IMR-90 (cell line): ENCODE data around the gene TEK. TPM values are rescaled to one million over a fixed set of nuclear protein-coding genes. Genes with fewer than 3 reads are reported as not detected.

ENCODE experiments used
- ATAC-seq: fragments of 200-7000 bp; cut with Tn5 transposase; 2 replicates; pipeline ENCODE4 v1.9.1; 2020; ENCODE audit warnings: low read depth, mild to moderate bottlenecking, moderate library complexity
- BruUV-seq: library from RNA; stranded (reverse); fragments of 400-500 nt; replicated peaks from 2 replicates; lab custom pipeline; 2021; lab: Mats Ljungman, UMichigan
- CTCF ChIA-PET: fragments of 300-600 bp; formaldehyde crosslinking; extraction: SDS; loops from one replicate; lab custom pipeline; 2021; ENCODE audit warnings: antibody characterized with exemption; lab: Yijun Ruan, JAX
- POLR2A ChIA-PET: fragments of 300-600 bp; sonication (Branson Sonifier 250); formaldehyde crosslinking; loops from one replicate; lab custom pipeline; 2022; ENCODE audit warnings: antibody characterized with exemption; ENCODE audit not compliant: unreplicated experiment; lab: Charles Lee
- DNase-seq: peaks from one replicate; pipeline ENCODE4 v3.0.0; 2013
- H2AFZ ChIP-seq: replicated peaks from 2 replicates; pipeline ENCODE3; 2013; ENCODE audit warnings: low read length, mild to moderate bottlenecking; ENCODE audit not compliant: poor library complexity
- H2AK5ac ChIP-seq: 2 replicates; pipeline ENCODE4 v1.6.1; 2013; ENCODE audit warnings: low read depth, low read length, inconsistent platforms
- H2AK9ac ChIP-seq: replicated peaks from 2 replicates; pipeline ENCODE3; 2013; ENCODE audit warnings: mild to moderate bottlenecking, low read depth, low read length, moderate library complexity; ENCODE audit not compliant: poor library complexity
- H2BK120ac ChIP-seq: 2 replicates; pipeline ENCODE4 v1.6.1; 2013; ENCODE audit warnings: low read depth, low read length, inconsistent platforms
- H2BK15ac ChIP-seq: 3 replicates; pipeline ENCODE4 v1.6.1; 2013; ENCODE audit warnings: low read depth, low read length, inconsistent platforms
- H2BK20ac ChIP-seq: 2 replicates; pipeline ENCODE4 v1.6.1; 2013; ENCODE audit warnings: low read depth, mild to moderate bottlenecking, inconsistent platforms, low read length, moderate library complexity
- H2BK5ac ChIP-seq: 2 replicates; pipeline ENCODE4 v1.6.1; 2013; ENCODE audit warnings: mild to moderate bottlenecking, low read depth, low read length, inconsistent platforms; ENCODE audit not compliant: poor library complexity, severe bottlenecking
- H3K14ac ChIP-seq: replicated peaks from 2 replicates; pipeline ENCODE4 v1.6.1; 2013; ENCODE audit warnings: low read depth, low read length, inconsistent platforms
- H3K18ac ChIP-seq: 2 replicates; pipeline ENCODE4 v1.6.1; 2013; ENCODE audit warnings: low read depth, low read length, control low read depth
- H3K23ac ChIP-seq: 2 replicates; pipeline ENCODE4 v1.6.1; 2013; ENCODE audit warnings: low read depth, low read length, inconsistent platforms
- H3K27ac ChIP-seq: 2 replicates; pipeline ENCODE4 v1.5.1; 2013; ENCODE audit warnings: mild to moderate bottlenecking, control low read depth, low read length; ENCODE audit not compliant: insufficient read depth
- H3K27me3 ChIP-seq: 2 replicates; pipeline ENCODE4 v1.6.1; 2013; ENCODE audit warnings: low read length; ENCODE audit not compliant: control insufficient read depth, insufficient read depth
- H3K36me3 ChIP-seq: 2 replicates; pipeline ENCODE4 v1.6.1; 2013; ENCODE audit warnings: low read length, mixed read lengths; ENCODE audit not compliant: control insufficient read depth, insufficient read depth
- H3K4ac ChIP-seq: 2 replicates; pipeline ENCODE4 v1.6.1; 2013; ENCODE audit warnings: low read depth, low read length, inconsistent platforms
- H3K4me1 ChIP-seq: 2 replicates; pipeline ENCODE4 v1.6.1; 2013; ENCODE audit warnings: low read length, mixed read lengths; ENCODE audit not compliant: control insufficient read depth, insufficient read depth
- H3K4me2 ChIP-seq: 2 replicates; pipeline ENCODE4 v1.6.1; 2013; ENCODE audit warnings: low read depth, mild to moderate bottlenecking, control low read depth, low read length, moderate library complexity
- H3K4me3 ChIP-seq: 2 replicates; pipeline ENCODE4 v1.5.1; 2013; ENCODE audit warnings: low read depth, mild to moderate bottlenecking, control low read depth, low read length, moderate library complexity; ENCODE audit not compliant: insufficient read depth
- H3K56ac ChIP-seq: 2 replicates; pipeline ENCODE4 v1.6.1; 2013; ENCODE audit warnings: low read length, inconsistent platforms; ENCODE audit not compliant: insufficient read depth; ENCODE audit errors: extremely low read depth
- H3K79me1 ChIP-seq, 2 experiments: 2 replicates each; pipeline ENCODE4 v1.6.1; 2013; ENCODE audit warnings: low read length in 2 of 2, inconsistent platforms in 1 of 2, low read depth in 1 of 2
- H3K9ac ChIP-seq: 2 replicates; pipeline ENCODE4 v1.6.1; 2013; ENCODE audit warnings: low read depth, low read length, control low read depth
- H3K9me1 ChIP-seq: 2 replicates; pipeline ENCODE4 v1.6.1; 2013; ENCODE audit warnings: low read length, inconsistent platforms; ENCODE audit not compliant: insufficient read depth
- H3K9me3 ChIP-seq: 2 replicates; pipeline ENCODE4 v1.6.1; 2013; ENCODE audit warnings: low read length; ENCODE audit not compliant: control insufficient read depth, insufficient read depth
- H4K20me1 ChIP-seq: 2 replicates; pipeline ENCODE4 v1.6.1; 2013; ENCODE audit warnings: low read length, inconsistent platforms; ENCODE audit not compliant: insufficient read depth
- H4K5ac ChIP-seq: 2 replicates; pipeline ENCODE4 v1.6.1; 2013; ENCODE audit warnings: mild to moderate bottlenecking, low read depth, low read length, control low read depth
- H4K8ac ChIP-seq, 2 experiments: 2 replicates each; pipeline ENCODE4 v1.6.1; 2013; ENCODE audit warnings: low read depth in 2 of 2, low read length in 2 of 2, control low read depth in 1 of 2, inconsistent platforms in 1 of 2
- H4K91ac ChIP-seq: 2 replicates; pipeline ENCODE4 v1.6.1; 2013; ENCODE audit warnings: low read depth, low read length, inconsistent platforms; ENCODE audit not compliant: insufficient read depth
- CEBPB ChIP-seq: IDR thresholded peaks from 2 replicates; pipeline ENCODE4 v1.6.1; 2012; ENCODE audit warnings: low read depth, low read length, improper control_type of control experiment
- CHD1 ChIP-seq: IDR thresholded peaks from 2 replicates; pipeline ENCODE4 v1.6.1; 2012; ENCODE audit warnings: low read depth, low read length, improper control_type of control experiment
- CTCF ChIP-seq: conservative IDR thresholded peaks from 2 replicates; pipeline ENCODE4 v1.5.1; 2012; ENCODE audit warnings: mild to moderate bottlenecking, low read depth, low read length, improper control_type of control experiment
- FOS ChIP-seq: fragments of 150-350 bp; IDR thresholded peaks from 2 replicates; pipeline ENCODE4 v1.6.1; 2016; ENCODE audit warnings: low read depth, low read length
- MAFK ChIP-seq: IDR thresholded peaks from 2 replicates; pipeline ENCODE4 v1.6.1; 2012; ENCODE audit warnings: low read depth, low read length, improper control_type of control experiment
- MAZ ChIP-seq: IDR thresholded peaks from 2 replicates; pipeline ENCODE4 v1.6.1; 2012; ENCODE audit warnings: low read depth, mild to moderate bottlenecking, low read length, improper control_type of control experiment, moderate library complexity, borderline replicate concordance
- MXI1 ChIP-seq: IDR thresholded peaks from 2 replicates; pipeline ENCODE4 v1.6.1; 2012; ENCODE audit warnings: low read depth, mild to moderate bottlenecking, low read length, moderate library complexity, borderline replicate concordance
- POLR2A ChIP-seq: IDR thresholded peaks from 2 replicates; pipeline ENCODE4 v1.6.1; 2012; ENCODE audit warnings: mild to moderate bottlenecking, low read depth, low read length
- RAD21 ChIP-seq: IDR thresholded peaks from 2 replicates; pipeline ENCODE4 v1.6.1; 2012; ENCODE audit warnings: low read length, improper control_type of control experiment
- RCOR1 ChIP-seq: IDR thresholded peaks from 2 replicates; pipeline ENCODE4 v1.6.1; 2012; ENCODE audit warnings: mild to moderate bottlenecking, low read length, improper control_type of control experiment; ENCODE audit not compliant: insufficient replicate concordance
- RFX5 ChIP-seq: IDR thresholded peaks from 2 replicates; pipeline ENCODE4 v1.8.0; 2012; ENCODE audit warnings: low read depth, mild to moderate bottlenecking, low read length, moderate library complexity
- USF2 ChIP-seq: fragments of 150-350 bp; IDR thresholded peaks from 2 replicates; pipeline ENCODE4 v1.6.1; 2017; ENCODE audit warnings: mild to moderate bottlenecking, antibody characterized with exemption, low read length, low read depth
- WGBS, 2 experiments: methylation state at CpG; one replicate each; pipeline versions ENCODE4 v1.1.5 to v1.1.7; 2013; ENCODE audit warnings: missing lambda C conversion rate in 2 of 2; ENCODE audit not compliant: insufficient read length in 1 of 2; ENCODE audit errors: extremely low coverage in 2 of 2; 5-methylcytosine and 5-hydroxymethylcytosine counted together
- dilution Hi-C: fragments of 300-500 bp; cut with HindIII; formaldehyde crosslinking; loops from one replicate; pipeline ENCODE4 v1.14.3; 2018; ENCODE audit warnings: low sequenced_read_pairs; ENCODE audit not compliant: unreplicated experiment
- in situ Hi-C: fragments of 300-500 bp; cut with MboI; formaldehyde crosslinking; loops from 3 replicates; pipeline ENCODE4 v1.14.3; 2019; ENCODE audit warnings: low sequenced_read_pairs, inconsistent platforms, mixed read lengths
- intact Hi-C: fragments of 100-400 bp; cut with micrococcal nuclease; formaldehyde crosslinking; loops from 2 replicates; pipeline ENCODE4 v1.10.0; 2022
- polyA plus RNA-seq, 3 experiments: library from polyadenylated mRNA; depleted of rRNA; stranded (reverse); fragments of >200 nt; gene quantifications; 2 replicates each; pipeline ENCODE4 v1.2.3, GENCODE V29; 2012; ENCODE audit warnings: low replicate concordance in 1 of 3
- total RNA-seq: library from RNA; depleted of rRNA; stranded (reverse); fragments of >200 nt; gene quantifications from 2 replicates; pipeline ENCODE4 v1.2.3, GENCODE V29; 2012

Gene TEK
- total and polyA plus RNA-seq, 2 of the 4 experiments (the other 2 are of a cell fraction): 6.3 to 11.7 TPM

GRCh38 chr9:27192291-27192960, 83.4 kb downstream of the TEK start:
- no peaks in the 10 kb centered on the region for H4K20me1 ChIP-seq
- H4K8ac ChIP-seq: peak overlapping the region; percentile 70 to 78; a peak in 3 of 4 replicates
- peaks cover 9% of the 10 kb centered on the region for H3K36me3 ChIP-seq
- peak; percentile 7 for DNase-seq
- no peak overlapping the region; the same call in 2 of the 3 replicates for H2BK15ac ChIP-seq
- no peak overlapping the region for H2AK9ac ChIP-seq
- H3K9ac ChIP-seq: no peak overlapping the region
- peak overlapping the region; percentile 58 for H3K4ac ChIP-seq
- peak overlapping the region; percentile 88 for H3K18ac ChIP-seq
- H2BK120ac ChIP-seq: peak overlapping the region; percentile 76
- H2BK5ac ChIP-seq: peak overlapping the region; percentile 21
- no peak for ATAC-seq
- intact Hi-C loops: no loop called here
- no peaks in the 10 kb centered on the region; the same call in 1 of the 2 replicates for H3K9me3 ChIP-seq
- TF ChIP-seq MAZ: no peak
- TF ChIP-seq CEBPB: no peak
- no peak for TF ChIP-seq CHD1
- TF ChIP-seq MXI1: no peak
- TF ChIP-seq MAFK: no peak
- TF ChIP-seq FOS: no peak
- no peak for TF ChIP-seq RFX5
- TF ChIP-seq CTCF: no peak
- no peak for TF ChIP-seq USF2
- no peak for TF ChIP-seq POLR2A
- TF ChIP-seq RAD21: no peak
- TF ChIP-seq RCOR1: no peak
- ChIA-PET CTCF (interaction anchor here (1.0 kb wide), 1 partner anchor 11 kb away, joined by 3 read pairs; no protein-coding TSS in a partner anchor), POLR2A (no interaction called here)
- BruUV-seq: no TSS peak
- H3K14ac ChIP-seq: peak overlapping the region; percentile 54
- no peak overlapping the region for H3K56ac ChIP-seq
- peak overlapping the region; percentile 52; the same call in 1 of the 2 replicates for H3K27ac ChIP-seq
- H3K79me1 ChIP-seq: peaks cover 0 to 4% of the 10 kb centered on the region in 2 experiments; a peak in 1 of 4 replicates
- WGBS, 2 experiments: no CpG with 5 or more reads among the region's 10 CpGs
- H2BK20ac ChIP-seq: peak overlapping the region; percentile 83
- peaks cover 17% of the 10 kb centered on the region for H3K4me1 ChIP-seq
- peak overlapping the region; percentile 82 for H4K5ac ChIP-seq
- no peak overlapping the region for H3K4me3 ChIP-seq
- in situ Hi-C loops: no loop called here
- peaks cover 8% of the 10 kb centered on the region; the same call in 1 of the 2 replicates for H3K9me1 ChIP-seq
- no peak overlapping the region; the same call in 1 of the 2 replicates for H3K4me2 ChIP-seq
- H4K91ac ChIP-seq: peak overlapping the region; percentile 58
- peak overlapping the region; percentile 27 for H2AFZ ChIP-seq
- H3K27me3 ChIP-seq: no peaks in the 10 kb centered on the region
- H3K23ac ChIP-seq: 0 out of 2 replicates have a peak overlapping the region, but pooled peaks have one; percentile 20
- H2AK5ac ChIP-seq: peak overlapping the region; percentile 85
- dilution Hi-C loops: no loop called here
